Ovary (tissue), 9 donors: Measurements from ENCODE around the gene ELMOD3. TPM values are rescaled to one million over a fixed set of nuclear protein-coding genes. Genes with fewer than 3 reads are reported as not detected.
A peak's percentile ranks its signal among the peaks of the same experiment; 100 is the strongest.
"Not testable (repeated sequence)": the region's sequence is repeated elsewhere in the genome, so short reads cannot be mapped to it uniquely, and the experiment has no call there.

Source experiments
- DNase-seq, 5 donors: peaks; one replicate each; pipeline ENCODE4 v3.0.0-alpha.2; 2019 to 2020
- H3K27ac ChIP-seq, 2 donors: fragments of 200-600 bp; one replicate each; pipeline versions ENCODE4 v1.5.1 to v1.8.0; 2019 to 2022
- H3K27me3 ChIP-seq: fragments of 200-600 bp; one replicate; pipeline ENCODE4 v1.8.0; 2022
- H3K36me3 ChIP-seq: fragments of 200-600 bp; sonication (generic); one replicate; pipeline ENCODE4 v1.5.1; 2019
- H3K4me1 ChIP-seq: one replicate; pipeline ENCODE4 v1.8.1; 2013; ENCODE audit warnings: mild to moderate bottlenecking, moderate library complexity; ENCODE audit not compliant: insufficient read depth
- H3K4me3 ChIP-seq: fragments of 200-600 bp; sonication (generic); one replicate; pipeline ENCODE4 v1.5.1; 2017
- H3K9me3 ChIP-seq, 2 donors: fragments of 200-600 bp in 1 of 2; sonication (generic) in 1 of 2; one replicate each; pipeline versions ENCODE4 v1.5.1 to v1.8.1; 2013 to 2019; ENCODE audit warnings: mild to moderate bottlenecking in 1 of 2, moderate library complexity in 1 of 2
- CTCF ChIP-seq, 3 donors: fragments of 450-650 bp in 2 of 3; fragments of 200-600 bp in 1 of 3; IDR thresholded peaks; one replicate each; pipeline versions ENCODE4 v1.5.1 to v1.8.0; 2016 to 2022; ENCODE audit warnings: antibody characterized with exemption in 3 of 3, mild to moderate bottlenecking in 1 of 3
- EP300 ChIP-seq: sonication (generic); formaldehyde crosslinking; IDR thresholded peaks from one replicate; pipeline ENCODE4 v1.6.1; 2017; ENCODE audit warnings: antibody characterized with exemption
- POLR2A ChIP-seq: fragments of 450-650 bp; IDR thresholded peaks from one replicate; pipeline ENCODE4 v1.6.1; 2017; ENCODE audit warnings: antibody characterized with exemption, mild to moderate bottlenecking, moderate library complexity
- whole genome bisulfite sequencing, 3 donors: extraction: QIAGEN DNeasy Blood & Tissue Kit in 1 of 3; methylation state at CpG; one replicate each; pipeline versions ENCODE4 v1.1.5 to v1.1.7; 2013 to 2017; 5-methylcytosine and 5-hydroxymethylcytosine counted together
- intact Hi-C, 4 donors: fragments of 100-400 bp; cut with DNase I; formaldehyde crosslinking; loops; one replicate each; pipeline versions ENCODE4 v1.11.0 to v1.15.1; 2022 to 2023
- polyA plus RNA-seq, 2 donors: library from polyadenylated mRNA; stranded (reverse); fragments of 200-250 nt in 1 of 2; fragments of 350-450 nt in 1 of 2; fragmentation: Illumina TruSeq in 1 of 2; extraction: RNeasy Lipid Tissue Mini Kit (QIAGEN cat#74804) in 1 of 2; gene quantifications; one replicate each; pipeline ENCODE4 v1.2.3, GENCODE V29; 2013 to 2014
- total RNA-seq, 7 donors: library from RNA; depleted of rRNA in 2 of 7; stranded (reverse); fragments of >200 nt in 2 of 7; fragmentation: NEBNext Ultra II Directional in 3 of 7; extraction: Animal tissue kit (Norgen Biotek cat#: 25700) in 3 of 7; gene quantifications; one replicate each; pipeline versions ENCODE4 v1.1.0 to v1.2.4, GENCODE V29; 2016 to 2023
- donor health status: DM: no; HTN: no; CAD: no; lungs with moderate emphysema.
- donor health status: DM: no; HTN: no; CAD: no.
- donor health status: Bipolar disorder and iron deficiency.
- donor health status: DM: yes; HTN: yes; CAD: no.
- donor health status: DM: no; HTN: no; CAD: no.
- donor health status: DM: yes; HTN: yes; CAD: no.

The ELMOD3 gene
- total and polyA plus RNA-seq, 9 donors: 13.0 to 23.0 (median 17.3) TPM

- Histone ChIP-seq H3K27ac (peak overlapping the region; percentile 76 to 91), H3K27me3 (no peaks in the 10 kb centered on the region), H3K4me1 (peaks cover 17% of the 10 kb centered on the region), H3K4me3 (peak overlapping the region; percentile 53), H3K9me3 (no peaks in the 10 kb centered on the region), H3K36me3 (no peaks in the 10 kb centered on the region)
- TF ChIP-seq EP300 (peak; percentile 76), POLR2A (peak; percentile 92), CTCF (IDR thresholded peaks at IDR 0.05) (no peak)
- peak; percentile 87 to 94 (median 90) for DNase-seq
- WGBS, 3 donors: 3 to 4% (median 3%) methylated on average over 34 to 64 of the region's 64 CpGs
- intact Hi-C loops: loop anchor here in 2 of 4 donors (5.0 kb wide), 1 partner anchor 100 kb away; the partner anchor contains the start of gene MAT2A (in 2 of the 2)
Measured at GRCh38 chr2:85437488-85438200, 83.1 kb downstream of the ELMOD3 start.

- peak overlapping the region; percentile 76 to 91 for H3K27ac ChIP-seq
- peak overlapping the region; percentile 53 for H3K4me3 ChIP-seq
- H3K36me3 ChIP-seq: no peaks in the 10 kb centered on the region
- intact Hi-C loops: loop anchor here in 2 of 4 donors (5.0 kb wide), 1 partner anchor 99 kb away; the partner anchor contains the start of gene MAT2A (in 2 of the 2)
- WGBS, 3 donors: 31 to 42% (median 37%) methylated on average over 19 of the region's 19 CpGs
- TF ChIP-seq EP300 (no peak), POLR2A (no peak)
- no peaks in the 10 kb centered on the region for H3K27me3 ChIP-seq
- no peaks in the 10 kb centered on the region for H3K9me3 ChIP-seq
- peaks cover 14% of the 10 kb centered on the region for H3K4me1 ChIP-seq
- peak in 2 of 5 donors; percentile 47 to 66 for DNase-seq
Measured at GRCh38 chr2:85438201-85439024, 83.8 kb downstream of the ELMOD3 start.

GRCh38 chr2:85439025-85439472 lies 84.5 kb downstream of the ELMOD3 start:
- 73 to 90% (median 85%) methylated on average over 6 of the region's 6 CpGs for WGBS, 3 donors
- no peaks in the 10 kb centered on the region for H3K9me3 ChIP-seq
- H3K27me3 ChIP-seq: no peaks in the 10 kb centered on the region
- no peak for DNase-seq
- intact Hi-C loops: loop anchor here in 2 of 4 donors (5.0 kb wide), 1 partner anchor 98 kb away; the partner anchor contains the start of gene MAT2A (in 2 of the 2)
- H3K36me3 ChIP-seq: no peaks in the 10 kb centered on the region
- peaks cover 10% of the 10 kb centered on the region for H3K4me1 ChIP-seq
- H3K27ac ChIP-seq: peak overlapping the region; percentile 76 to 91
- no peak overlapping the region for H3K4me3 ChIP-seq
- no peak for TF ChIP-seq EP300
- TF ChIP-seq POLR2A: no peak
- no peak for TF ChIP-seq CTCF (IDR thresholded peaks at IDR 0.05)

- not testable (repeated sequence) for H3K27me3 ChIP-seq, DNase-seq
- H3K27ac ChIP-seq: peak overlapping the region in 1 of 2 donors; percentile 76
Measured at GRCh38 chr2:85439569-85439968, 85.0 kb downstream of the ELMOD3 start.

GRCh38 chr2:85439986-85440385 lies 85.4 kb downstream of the ELMOD3 start:
- Histone ChIP-seq H3K4me1 (peaks cover 12% of the 10 kb centered on the region), H3K4me3 (no peak overlapping the region), H3K36me3 (no peaks in the 10 kb centered on the region), H3K9me3 (no peaks in the 10 kb centered on the region), H3K27ac (no peak overlapping the region), H3K27me3 (no peaks in the 10 kb centered on the region)
- intact Hi-C loops: loop anchor here in 2 of 4 donors (5.0 kb wide), 1 partner anchor 97 kb away; the partner anchor contains the start of gene MAT2A (in 2 of the 2)
- DNase-seq: no peak
- WGBS, 3 donors: 90 to 94% (median 92%) methylated on average over 7 of the region's 7 CpGs
- TF ChIP-seq CTCF (IDR thresholded peaks at IDR 0.05): no peak
- TF ChIP-seq EP300: no peak
- TF ChIP-seq POLR2A: no peak

More at GRCh38 chr2:85439569-85439968, 85.0 kb downstream of the ELMOD3 start:
- H3K4me3 ChIP-seq, H3K36me3 ChIP-seq, H3K4me1 ChIP-seq, H3K9me3 ChIP-seq: not testable (repeated sequence)
- WGBS, 3 donors: 92 to 96% (median 92%) methylated on average over 9 of the region's 9 CpGs
- intact Hi-C loops: loop anchor here in 2 of 4 donors (5.0 kb wide), 1 partner anchor 98 kb away; the partner anchor contains the start of gene MAT2A (in 2 of the 2)
